ENCODE measurements around the gene SCAMP4. TPM values are rescaled to one million over a fixed set of nuclear protein-coding genes. Genes with fewer than 3 reads are reported as not detected.
A peak's percentile ranks its signal among the peaks of the same experiment; 100 is the strongest.

Gene SCAMP4
- total and polyA plus RNA-seq, 2 experiments from 2014 or later = 53.7 to 62.5 TPM

- Histone ChIP-seq H3K4me1 (ENCODE audit: low read depth) (no peaks in the 10 kb centered on the region), H3K9me3 (ENCODE audit: low read depth) (no peaks in the 10 kb centered on the region), H3K27ac (no peak overlapping the region), H3K27me3 (no peaks in the 10 kb centered on the region), H3K36me3 (no peaks in the 10 kb centered on the region), H3K4me3 (no peak overlapping the region)
- TF ChIP-seq CTCF (IDR thresholded peaks at IDR 0.05; ENCODE audit: low read depth, low read length) = no peak
- no peak for DNase-seq (ENCODE audit: low read depth in 1 of 2, low spot score in 1 of 2)
These were observed 414 bp upstream of the SCAMP4 start for GRCh38 chr19:1904860-1905109.

- H3K27me3 ChIP-seq = no peaks in the 10 kb centered on the region
- no peaks in the 10 kb centered on the region for H3K36me3 ChIP-seq
- H3K4me3 ChIP-seq = peak overlapping the region; percentile 45
- peak overlapping the region; percentile 82 for H3K27ac ChIP-seq
- DNase-seq (ENCODE audit: low read depth in 1 of 2, low spot score in 1 of 2) = no peak
- TF ChIP-seq CTCF (IDR thresholded peaks at IDR 0.05; ENCODE audit: low read depth, low read length) = no peak
- no peaks in the 10 kb centered on the region for H3K9me3 ChIP-seq (ENCODE audit: low read depth)
- H3K4me1 ChIP-seq (ENCODE audit: low read depth) = no peaks in the 10 kb centered on the region
These were observed 720 bp downstream of the SCAMP4 start for GRCh38 chr19:1905863-1906375.

- TF ChIP-seq CTCF (IDR thresholded peaks at IDR 0.05; ENCODE audit: low read depth, low read length) = no peak
- Histone ChIP-seq H3K27ac (no peak overlapping the region), H3K36me3 (no peaks in the 10 kb centered on the region), H3K4me1 (ENCODE audit: low read depth) (no peaks in the 10 kb centered on the region), H3K27me3 (no peaks in the 10 kb centered on the region), H3K9me3 (ENCODE audit: low read depth) (no peaks in the 10 kb centered on the region), H3K4me3 (no peak overlapping the region)
- DNase-seq (ENCODE audit: low read depth in 1 of 2, low spot score in 1 of 2) = no peak
These were observed 1.9 kb downstream of the SCAMP4 start for GRCh38 chr19:1906985-1907562.

- Histone ChIP-seq H3K9me3 (ENCODE audit: low read depth) (no peaks in the 10 kb centered on the region), H3K27ac (peak overlapping the region; percentile 6), H3K36me3 (peaks cover under 1% of the 10 kb centered on the region), H3K4me3 (no peak overlapping the region), H3K4me1 (ENCODE audit: low read depth) (no peaks in the 10 kb centered on the region), H3K27me3 (no peaks in the 10 kb centered on the region)
- DNase-seq (ENCODE audit: low read depth in 1 of 2, low spot score in 1 of 2) = no peak
- no peak for TF ChIP-seq CTCF (IDR thresholded peaks at IDR 0.05; ENCODE audit: low read depth, low read length)
These were observed 2.6 kb downstream of the SCAMP4 start for GRCh38 chr19:1907563-1908363.

GRCh38 chr19:1908364-1908678, 3.1 kb downstream of the SCAMP4 start:
- Histone ChIP-seq H3K4me1 (ENCODE audit: low read depth) (no peaks in the 10 kb centered on the region), H3K4me3 (no peak overlapping the region), H3K9me3 (ENCODE audit: low read depth) (no peaks in the 10 kb centered on the region), H3K27ac (peak overlapping the region; percentile 6), H3K27me3 (no peaks in the 10 kb centered on the region), H3K36me3 (peaks cover 2% of the 10 kb centered on the region)
- no peak for DNase-seq (ENCODE audit: low read depth in 1 of 2, low spot score in 1 of 2)
- no peak for TF ChIP-seq CTCF (IDR thresholded peaks at IDR 0.05; ENCODE audit: low read depth, low read length)
